Effector memory CD8-positive, alpha-beta T cell (primary cell): ENCODE data around the gene TBC1D19.

Experiments
- ATAC-seq: fragments of 150-1000 bp; cut with Tn5 transposase; replicated peaks from 2 replicates; pipeline ENCODE4 v1.10.0; 2021; ENCODE audit warnings: mild to moderate bottlenecking, moderate library complexity
- DNase-seq, 3 experiments: peaks; one replicate each; pipeline ENCODE4 v3.0.0; 2021
- H3K27ac Mint-ChIP-seq, 2 donors: one replicate each; pipeline ENCODE4 v1.8.0; 2022; ENCODE audit warnings: mild to moderate bottlenecking in 2 of 2, mixed read lengths in 2 of 2, moderate library complexity in 2 of 2
- H3K27me3 Mint-ChIP-seq, 2 donors: one replicate each; pipeline ENCODE4 v1.8.0; 2022; ENCODE audit warnings: mixed read lengths in 2 of 2
- H3K36me3 Mint-ChIP-seq: one replicate; pipeline ENCODE4 v1.8.0; 2022; ENCODE audit warnings: mild to moderate bottlenecking, moderate library complexity, mixed read lengths; ENCODE audit not compliant: insufficient read depth
- H3K4me1 Mint-ChIP-seq, 2 donors: one replicate each; pipeline ENCODE4 v1.8.0; 2022; ENCODE audit warnings: low read depth in 2 of 2, mixed read lengths in 2 of 2
- H3K4me3 Mint-ChIP-seq, 2 donors: one replicate each; pipeline ENCODE4 v1.8.0; 2022; ENCODE audit warnings: mild to moderate bottlenecking in 2 of 2, mixed read lengths in 2 of 2, moderate library complexity in 2 of 2
- H3K9me3 Mint-ChIP-seq, 2 donors: one replicate each; pipeline ENCODE4 v1.8.0; 2022; ENCODE audit warnings: mixed read lengths in 2 of 2

The TBC1D19 gene

DNA sequence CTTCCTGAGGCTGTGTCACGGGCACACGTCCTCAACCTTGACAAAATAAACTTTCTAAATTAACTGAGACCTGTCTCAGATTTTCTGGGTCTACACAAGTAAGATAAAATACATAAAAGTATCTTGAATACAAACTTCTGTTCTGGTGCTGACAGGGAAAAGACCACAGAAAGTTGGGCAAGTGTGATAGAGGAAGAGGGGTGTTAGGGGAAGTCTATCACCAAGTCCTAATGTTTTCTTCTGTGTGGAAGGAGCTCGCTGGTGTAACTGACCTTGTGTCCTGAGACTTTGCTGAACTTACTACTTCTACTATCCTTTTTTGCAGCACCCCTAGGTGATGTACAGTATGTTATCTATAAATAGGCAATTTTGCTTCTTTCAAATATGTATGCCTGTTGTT, 179.8 kb downstream of the TBC1D19 start:
- no peaks in the 10 kb centered on the region for H3K27me3 Mint-ChIP-seq
- no peaks in the 10 kb centered on the region for H3K4me1 Mint-ChIP-seq
- no peak for DNase-seq
- no peak overlapping the region for H3K27ac Mint-ChIP-seq
- H3K4me3 Mint-ChIP-seq, result no peak overlapping the region
- no peaks in the 10 kb centered on the region for H3K36me3 Mint-ChIP-seq
- ATAC-seq, result no peak
- no peaks in the 10 kb centered on the region for H3K9me3 Mint-ChIP-seq

DNA sequence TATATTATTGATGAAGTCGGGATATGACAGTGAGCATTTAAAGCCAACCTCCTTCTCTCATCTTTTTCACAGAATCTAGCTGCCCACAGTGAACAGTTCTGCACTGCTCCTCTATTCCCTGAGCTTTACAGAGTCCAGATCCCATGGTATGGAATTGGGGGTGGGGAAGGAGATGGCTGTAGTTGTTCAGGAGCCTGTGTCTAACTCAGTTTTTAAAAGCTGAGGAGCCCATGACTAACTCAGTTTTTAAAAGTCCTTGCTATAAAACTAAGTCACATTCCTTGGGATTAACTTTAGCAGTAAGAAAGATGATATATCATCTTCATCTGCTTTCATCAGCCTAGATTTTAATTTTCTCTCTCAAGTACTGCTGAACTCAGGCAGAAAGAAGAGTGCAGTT, 180.3 kb downstream of the TBC1D19 start:
- Mint-ChIP-seq H3K27me3 (no peaks in the 10 kb centered on the region), H3K4me1 (no peaks in the 10 kb centered on the region), H3K9me3 (no peaks in the 10 kb centered on the region), H3K4me3 (no peak overlapping the region), H3K36me3 (no peaks in the 10 kb centered on the region), H3K27ac (no peak overlapping the region)
- no peak for ATAC-seq
- no peak for DNase-seq

DNA sequence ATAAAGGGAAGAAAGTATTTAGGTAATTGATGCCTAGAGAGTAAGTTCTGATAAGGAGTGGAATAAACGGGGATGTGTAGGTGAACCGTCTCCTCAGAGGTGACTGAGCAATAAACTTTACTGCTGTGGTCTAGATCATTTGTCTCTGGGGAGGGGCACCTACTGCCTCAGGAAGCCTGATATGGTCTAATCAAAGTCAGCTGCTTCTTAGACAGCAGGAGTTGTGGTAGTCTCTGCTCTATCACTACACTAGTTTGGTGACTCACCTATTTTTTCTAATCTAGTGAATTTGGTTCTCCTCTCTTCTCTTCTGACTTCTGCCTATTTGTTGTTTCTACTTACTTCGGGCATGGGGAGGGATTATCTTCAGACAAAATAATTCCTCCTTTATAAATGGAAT, 181.6 kb downstream of the TBC1D19 start:
- Mint-ChIP-seq H3K36me3 (peaks cover 7% of the 10 kb centered on the region), H3K27ac (no peak overlapping the region), H3K4me1 (no peaks in the 10 kb centered on the region), H3K9me3 (no peaks in the 10 kb centered on the region), H3K27me3 (no peaks in the 10 kb centered on the region), H3K4me3 (no peak overlapping the region)
- DNase-seq, result no peak
- no peak for ATAC-seq

DNA sequence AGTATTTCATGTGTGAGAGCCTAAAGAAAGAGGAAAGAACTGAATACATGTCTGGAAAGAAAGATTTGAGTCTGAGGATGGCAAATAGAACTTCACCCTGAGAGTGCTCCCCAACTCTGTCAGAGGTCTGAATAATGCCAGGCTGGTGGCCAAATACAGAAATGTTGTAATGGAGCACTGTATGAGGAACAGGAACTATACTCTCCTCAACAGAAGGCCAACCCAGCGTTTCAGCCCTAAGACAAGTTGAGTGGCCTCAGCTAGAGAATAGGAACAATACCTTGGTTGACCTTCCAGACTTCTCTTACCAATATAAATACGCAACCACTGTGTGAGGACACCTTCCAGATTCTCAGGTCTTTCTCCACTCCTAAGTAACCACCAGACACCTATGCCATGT, 182.3 kb downstream of the TBC1D19 start:
- Mint-ChIP-seq H3K4me1 (no peaks in the 10 kb centered on the region), H3K27me3 (no peaks in the 10 kb centered on the region), H3K9me3 (no peaks in the 10 kb centered on the region), H3K36me3 (peaks cover 10% of the 10 kb centered on the region), H3K4me3 (no peak overlapping the region), H3K27ac (no peak overlapping the region)
- DNase-seq (no peak), ATAC-seq (no peak)

DNA sequence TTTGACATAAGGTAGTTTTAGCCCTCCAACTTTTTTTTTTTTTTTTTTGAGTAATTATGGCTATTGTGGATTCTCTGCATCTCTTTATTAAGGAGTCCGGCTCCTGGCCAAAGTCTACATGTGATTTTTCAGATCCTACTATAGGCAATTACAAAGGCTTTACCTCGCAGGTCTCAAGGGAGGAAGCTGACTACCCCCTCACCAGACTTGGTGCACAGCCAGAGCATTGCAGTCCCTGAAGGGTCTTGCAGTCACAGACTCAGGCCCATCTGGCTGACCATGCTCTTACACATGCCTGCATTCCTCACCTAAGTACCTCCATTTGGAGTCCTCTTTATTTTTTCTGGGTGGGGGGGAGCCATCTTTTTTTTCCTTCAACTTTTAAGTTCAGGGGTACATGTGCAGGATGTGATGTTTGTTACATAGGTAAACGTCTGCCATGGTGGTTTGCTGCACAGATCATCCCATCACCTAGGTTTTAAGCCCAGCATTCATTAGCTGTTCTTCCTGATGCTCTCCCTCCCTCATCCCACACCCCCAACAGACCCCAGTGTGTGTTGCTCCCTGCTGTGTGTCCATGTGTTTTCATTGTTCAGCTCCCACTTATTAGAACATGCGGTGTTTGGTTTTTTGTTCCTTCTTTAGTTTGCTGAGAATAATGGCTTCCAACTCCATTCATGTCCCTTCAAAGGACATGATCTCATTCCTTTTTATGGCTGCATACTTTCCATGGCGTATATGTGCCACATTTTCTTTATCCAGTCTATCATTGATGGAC, 188.4 kb downstream of the TBC1D19 start:
- Mint-ChIP-seq H3K27ac (peak overlapping the region in 1 of 2 donors; percentile 78), H3K4me3 (no peak overlapping the region), H3K9me3 (no peaks in the 10 kb centered on the region), H3K27me3 (no peaks in the 10 kb centered on the region), H3K36me3 (peaks cover 16% of the 10 kb centered on the region), H3K4me1 (no peaks in the 10 kb centered on the region)
- no peak for ATAC-seq
- no peak for DNase-seq

DNA sequence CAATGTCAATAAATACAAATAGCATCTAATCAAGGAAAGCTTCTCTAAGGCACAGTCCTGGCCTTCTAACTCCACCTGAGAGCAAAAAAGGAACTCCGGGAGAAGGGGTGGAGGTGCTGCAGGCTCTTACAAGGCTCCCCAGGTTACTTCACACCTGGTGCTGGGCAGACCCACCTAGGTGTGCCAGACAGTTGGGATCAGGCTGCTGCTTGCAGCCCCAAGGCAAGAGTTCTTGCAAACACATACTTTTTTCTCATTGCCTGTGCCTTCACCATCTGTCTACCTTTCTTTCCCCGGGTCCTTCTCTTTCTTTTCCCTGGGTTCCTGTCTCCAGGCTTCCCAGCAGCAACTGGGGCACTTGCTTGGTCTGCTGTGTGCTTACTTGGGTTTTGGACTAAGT, 195.3 kb downstream of the TBC1D19 start:
- Mint-ChIP-seq H3K27ac (no peak overlapping the region), H3K36me3 (peaks cover 4% of the 10 kb centered on the region), H3K4me1 (no peaks in the 10 kb centered on the region), H3K27me3 (no peaks in the 10 kb centered on the region), H3K9me3 (no peaks in the 10 kb centered on the region), H3K4me3 (no peak overlapping the region)
- DNase-seq, result no peak
- no peak for ATAC-seq

DNA sequence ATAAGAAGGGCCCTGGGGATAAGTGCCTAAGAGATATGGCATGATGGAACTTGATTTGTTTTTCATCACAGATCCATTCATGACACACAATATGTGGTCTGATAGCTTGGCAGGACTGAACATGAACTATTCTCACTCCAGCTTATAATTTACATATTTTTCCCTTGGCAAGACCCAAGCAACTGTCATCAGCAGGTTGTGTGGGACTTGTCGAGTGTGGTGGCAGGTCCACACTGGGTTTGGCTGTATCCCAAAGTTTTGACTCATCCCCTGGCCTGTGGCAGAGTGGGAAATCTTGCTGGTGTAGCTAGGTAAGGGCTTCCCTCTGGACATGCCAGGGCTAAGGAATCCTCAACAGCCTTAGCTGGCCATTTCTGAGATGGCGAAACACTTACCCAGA, 195.8 kb downstream of the TBC1D19 start:
- ATAC-seq (no peak), DNase-seq (no peak)
- H3K4me1 Mint-ChIP-seq, result no peaks in the 10 kb centered on the region

DNA sequence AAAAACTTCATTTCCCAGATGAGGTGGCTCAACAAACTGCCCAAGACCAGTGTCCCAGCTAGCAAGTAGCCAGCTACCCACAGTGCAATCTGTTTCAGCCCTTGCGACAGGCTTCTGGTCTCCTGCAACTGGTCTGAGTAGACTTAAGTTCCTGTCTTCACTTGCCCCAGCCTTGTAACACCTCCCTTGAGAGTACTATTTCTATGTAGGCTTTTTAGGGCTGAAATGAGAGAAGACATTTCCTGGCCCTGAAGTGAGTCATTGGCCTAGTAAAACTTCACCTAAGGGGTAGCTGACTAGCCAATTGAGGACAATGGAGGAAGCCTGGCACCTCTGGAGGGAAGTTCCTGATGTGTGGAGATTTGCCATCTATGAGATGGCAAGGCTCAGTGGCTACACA, 196.7 kb downstream of the TBC1D19 start:
- no peak for DNase-seq
- ATAC-seq, result no peak
- Mint-ChIP-seq H3K36me3 (peaks cover 4% of the 10 kb centered on the region), H3K27me3 (no peaks in the 10 kb centered on the region), H3K9me3 (no peaks in the 10 kb centered on the region), H3K27ac (no peak overlapping the region), H3K4me1 (no peaks in the 10 kb centered on the region), H3K4me3 (no peak overlapping the region)

More for the DNA sequence above, 195.8 kb downstream of the TBC1D19 start:
- Mint-ChIP-seq H3K9me3 (no peaks in the 10 kb centered on the region), H3K27me3 (no peaks in the 10 kb centered on the region), H3K27ac (no peak overlapping the region), H3K4me3 (no peak overlapping the region), H3K36me3 (peaks cover 4% of the 10 kb centered on the region)

DNA sequence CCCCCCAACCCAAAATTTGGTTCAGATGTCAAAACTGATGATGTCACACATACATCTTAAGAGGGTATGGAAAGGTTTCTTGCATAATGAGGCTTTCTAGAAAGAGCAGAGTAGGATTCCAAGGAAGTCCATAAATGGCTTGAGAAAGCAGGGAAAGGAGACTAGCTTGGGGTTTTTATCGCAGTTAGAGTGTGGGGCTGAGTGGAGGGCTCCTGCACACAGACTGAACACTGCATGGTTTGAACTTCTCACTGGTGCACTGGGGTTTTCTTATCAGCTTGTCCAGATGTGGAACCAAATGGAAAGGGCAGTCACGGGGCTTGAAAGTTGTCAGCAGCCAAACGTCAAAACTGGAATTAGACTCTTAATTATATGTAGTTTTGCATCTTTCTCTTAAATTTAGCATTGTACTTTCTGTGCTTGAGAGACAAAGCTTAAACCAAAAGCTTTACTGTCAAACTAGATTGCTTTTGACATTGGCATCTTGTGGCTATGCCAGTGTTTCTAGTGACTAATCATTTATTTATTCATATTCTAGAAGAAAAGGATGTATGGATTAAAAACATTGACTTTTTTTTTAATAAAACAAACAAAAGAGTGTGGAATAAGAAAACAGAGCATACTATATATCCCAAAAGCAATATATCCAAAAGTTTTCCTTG, 198.4 kb downstream of the TBC1D19 start:
- Mint-ChIP-seq H3K9me3 (no peaks in the 10 kb centered on the region), H3K36me3 (peaks cover 4% of the 10 kb centered on the region), H3K27me3 (no peaks in the 10 kb centered on the region), H3K4me1 (no peaks in the 10 kb centered on the region), H3K4me3 (no peak overlapping the region), H3K27ac (no peak overlapping the region)
- ATAC-seq (no peak), DNase-seq (no peak)

DNA sequence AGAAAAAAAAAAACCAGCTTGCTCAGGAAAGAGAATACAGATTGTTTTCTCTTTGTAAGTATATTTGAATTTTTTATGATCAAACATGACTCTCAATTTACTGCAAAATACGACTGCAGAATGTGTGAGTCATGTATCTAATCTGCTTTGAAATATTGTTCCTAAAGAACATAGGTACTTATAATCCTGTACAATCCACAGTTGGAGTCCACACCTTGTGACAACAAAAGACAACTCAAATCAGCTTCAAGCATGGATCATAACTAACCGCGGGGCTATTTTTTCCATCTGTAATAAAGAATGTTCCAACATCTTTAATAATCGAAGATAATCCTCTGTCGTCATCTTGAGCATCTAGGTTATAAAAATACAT, 198.9 kb downstream of the TBC1D19 start:
- ATAC-seq (no peak), DNase-seq (no peak)
- Mint-ChIP-seq H3K9me3 (no peaks in the 10 kb centered on the region), H3K36me3 (peaks cover 1% of the 10 kb centered on the region), H3K4me3 (no peak overlapping the region), H3K27ac (no peak overlapping the region), H3K4me1 (peaks cover 0 to 2% of the 10 kb centered on the region in 2 donors), H3K27me3 (no peaks in the 10 kb centered on the region)

DNA sequence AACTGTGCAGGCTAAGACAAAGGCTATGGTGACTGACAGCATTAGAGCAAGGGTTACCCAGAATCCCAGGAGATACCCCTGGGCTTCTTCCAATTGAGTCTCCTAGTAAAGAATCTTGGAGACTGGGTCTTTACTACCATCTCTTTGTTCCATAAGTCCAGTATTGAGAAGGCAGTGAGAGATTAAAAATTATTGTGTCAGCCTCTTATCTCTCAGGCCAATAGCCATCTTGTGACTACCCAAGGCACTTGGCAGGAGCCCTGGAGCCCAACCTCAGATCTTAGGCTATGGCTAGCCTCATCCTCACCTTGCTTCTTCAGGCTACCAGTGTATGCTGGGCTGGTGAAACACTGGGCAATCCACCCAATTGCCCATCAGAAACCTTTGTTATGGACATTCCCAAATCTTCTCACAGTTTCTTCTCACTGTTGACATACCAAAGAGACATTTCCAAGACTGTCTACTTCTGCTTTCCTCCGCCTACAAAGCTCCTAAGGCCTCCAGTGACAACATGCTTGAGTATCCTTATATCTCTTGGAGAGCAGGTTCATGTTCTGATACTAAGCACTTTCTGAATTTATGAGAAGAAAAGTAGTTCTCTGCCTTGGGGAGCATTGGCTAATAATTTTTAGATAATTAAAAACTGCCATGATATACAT, 200.5 kb downstream of the TBC1D19 start:
- DNase-seq (no peak), ATAC-seq (no peak)
- Mint-ChIP-seq H3K27me3 (no peaks in the 10 kb centered on the region), H3K9me3 (no peaks in the 10 kb centered on the region), H3K4me1 (peaks cover 0 to 2% of the 10 kb centered on the region in 2 donors), H3K36me3 (no peaks in the 10 kb centered on the region), H3K27ac (no peak overlapping the region), H3K4me3 (no peak overlapping the region)

DNA sequence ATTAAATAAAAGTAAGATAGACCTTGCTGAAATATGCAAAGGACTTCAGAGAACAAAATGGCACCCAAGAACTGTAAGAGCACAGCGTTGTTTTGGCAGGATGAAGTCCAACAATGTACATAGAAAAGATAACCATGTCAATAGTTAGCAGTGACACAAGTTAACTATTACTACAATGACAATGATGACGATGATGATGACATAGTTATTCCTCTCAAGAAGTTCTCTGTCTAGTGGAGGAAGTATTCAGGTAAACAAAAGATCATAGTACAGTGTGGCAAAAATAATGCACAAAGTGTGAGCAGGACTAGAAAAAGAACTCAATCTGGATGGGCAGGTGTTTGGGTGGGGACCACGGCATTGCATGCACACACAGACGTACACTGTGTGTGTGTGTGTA, 201.4 kb downstream of the TBC1D19 start:
- Mint-ChIP-seq H3K9me3 (no peaks in the 10 kb centered on the region), H3K27me3 (no peaks in the 10 kb centered on the region), H3K4me1 (peaks cover 0 to 2% of the 10 kb centered on the region in 2 donors), H3K36me3 (no peaks in the 10 kb centered on the region), H3K4me3 (no peak overlapping the region), H3K27ac (no peak overlapping the region)
- DNase-seq, result no peak
- ATAC-seq, result no peak

DNA sequence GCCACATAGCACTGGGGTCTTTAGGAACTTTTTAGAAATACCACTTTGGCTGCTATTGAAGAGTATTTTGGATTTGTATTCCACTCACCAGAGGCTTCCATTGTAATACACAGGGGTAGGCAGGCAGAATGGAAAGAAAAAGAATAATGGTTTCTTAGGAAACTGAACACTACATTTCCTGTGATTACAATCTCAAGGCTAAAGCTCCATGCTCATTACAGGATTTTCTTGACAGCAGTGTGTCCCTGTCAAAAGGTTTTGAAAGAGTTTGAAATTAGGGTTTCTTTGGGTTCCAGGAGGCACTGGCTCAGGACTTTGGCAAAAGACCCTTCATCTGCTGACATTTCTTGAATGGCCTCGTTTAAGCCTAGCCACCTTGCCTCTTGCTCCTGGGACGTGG, 201.9 kb downstream of the TBC1D19 start:
- Mint-ChIP-seq H3K27ac (no peak overlapping the region), H3K36me3 (no peaks in the 10 kb centered on the region), H3K4me1 (peaks cover 0 to 2% of the 10 kb centered on the region in 2 donors), H3K9me3 (no peaks in the 10 kb centered on the region), H3K27me3 (no peaks in the 10 kb centered on the region), H3K4me3 (no peak overlapping the region)
- ATAC-seq (no peak), DNase-seq (no peak)

DNA sequence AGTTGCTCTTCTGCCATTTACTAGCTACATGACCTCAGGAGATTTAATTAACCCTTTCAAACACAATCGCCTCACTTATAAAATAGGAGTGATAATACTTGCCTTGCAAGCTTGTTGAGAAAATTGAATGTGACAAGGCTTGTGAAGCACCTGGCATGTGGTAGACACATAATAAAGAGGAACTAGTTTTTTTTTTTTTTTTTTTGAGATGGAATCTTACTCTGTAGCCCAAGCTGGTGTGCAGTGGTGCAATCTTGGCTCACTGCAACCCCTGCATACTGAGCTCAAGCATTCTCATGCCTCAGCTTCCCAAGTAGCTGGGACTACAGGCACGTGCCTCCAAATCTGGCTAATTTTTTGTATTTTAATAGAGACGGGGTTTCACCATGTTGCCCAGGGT, 203.0 kb downstream of the TBC1D19 start:
- no peak overlapping the region for H3K4me3 Mint-ChIP-seq
- H3K9me3 Mint-ChIP-seq, result no peaks in the 10 kb centered on the region
- H3K27me3 Mint-ChIP-seq, result no peaks in the 10 kb centered on the region
- no peak overlapping the region for H3K27ac Mint-ChIP-seq
- H3K36me3 Mint-ChIP-seq, result no peaks in the 10 kb centered on the region
- H3K4me1 Mint-ChIP-seq, result peaks cover 0 to 2% of the 10 kb centered on the region in 2 donors
- DNase-seq, result no peak
- ATAC-seq, result no peak
